H1 (cell line): ENCODE measurements around the gene PRRG3.

Experiments used
- CTCF ChIP-seq, 3 experiments: IDR thresholded peaks; 1 replicate in 2 of 3; 2 replicates in 1 of 3; pipeline versions ENCODE4 v1.5.1 to v1.6.1; 2011; ENCODE audit warnings: low read length in 3 of 3, mild to moderate bottlenecking in 3 of 3, inconsistent platforms in 2 of 3, low read depth in 1 of 3, moderate library complexity in 1 of 3; ENCODE audit not compliant: insufficient read depth in 1 of 3; ENCODE audit errors: control extremely low read depth in 1 of 3
- KDM5A ChIP-seq: fragments of 200-600 bp; IDR thresholded peaks from 2 replicates; pipeline ENCODE4 v1.7.1; 2012; ENCODE audit warnings: mild to moderate bottlenecking, low read length, inconsistent platforms, mixed read lengths
- MAFK ChIP-seq: IDR thresholded peaks from 2 replicates; pipeline ENCODE4 v1.6.1; 2012; ENCODE audit warnings: low read depth, mild to moderate bottlenecking, improper control_type of control experiment, low read length
- YY1 ChIP-seq: IDR thresholded peaks from 2 replicates; pipeline ENCODE4 v1.6.1; 2011; ENCODE audit warnings: low read depth, mild to moderate bottlenecking, low read length
- ZNF274 ChIP-seq: IDR thresholded peaks from 2 replicates; pipeline ENCODE4 v1.7.0; 2012; ENCODE audit warnings: low read length, borderline replicate concordance; ENCODE audit errors: extremely low read depth

GRCh38 chrX:151694121-151694520, 1.1 kb upstream of the PRRG3 start:
- no peak for TF ChIP-seq ZNF274
- no peak for TF ChIP-seq YY1
- TF ChIP-seq KDM5A, result no peak
- TF ChIP-seq CTCF (IDR thresholded peaks at IDR 0.05; ENCODE audit: control extremely low read depth in 1 of 3, insufficient read depth in 1 of 3, low read depth in 1 of 3, low read length in 3 of 3), result no peak
- TF ChIP-seq MAFK, result no peak
